ENCODE data around the gene ZNF480. TPM values are rescaled to one million over a fixed set of nuclear protein-coding genes. Genes with fewer than 3 reads are reported as not detected.
A peak's percentile ranks its signal among the peaks of the same experiment; 100 is the strongest.
"Not testable (repeated sequence)": the region's sequence is repeated elsewhere in the genome, so short reads cannot be mapped to it uniquely, and the experiment has no call there.

ZNF480 gene
- 11.4 TPM for total RNA-seq

DNA sequence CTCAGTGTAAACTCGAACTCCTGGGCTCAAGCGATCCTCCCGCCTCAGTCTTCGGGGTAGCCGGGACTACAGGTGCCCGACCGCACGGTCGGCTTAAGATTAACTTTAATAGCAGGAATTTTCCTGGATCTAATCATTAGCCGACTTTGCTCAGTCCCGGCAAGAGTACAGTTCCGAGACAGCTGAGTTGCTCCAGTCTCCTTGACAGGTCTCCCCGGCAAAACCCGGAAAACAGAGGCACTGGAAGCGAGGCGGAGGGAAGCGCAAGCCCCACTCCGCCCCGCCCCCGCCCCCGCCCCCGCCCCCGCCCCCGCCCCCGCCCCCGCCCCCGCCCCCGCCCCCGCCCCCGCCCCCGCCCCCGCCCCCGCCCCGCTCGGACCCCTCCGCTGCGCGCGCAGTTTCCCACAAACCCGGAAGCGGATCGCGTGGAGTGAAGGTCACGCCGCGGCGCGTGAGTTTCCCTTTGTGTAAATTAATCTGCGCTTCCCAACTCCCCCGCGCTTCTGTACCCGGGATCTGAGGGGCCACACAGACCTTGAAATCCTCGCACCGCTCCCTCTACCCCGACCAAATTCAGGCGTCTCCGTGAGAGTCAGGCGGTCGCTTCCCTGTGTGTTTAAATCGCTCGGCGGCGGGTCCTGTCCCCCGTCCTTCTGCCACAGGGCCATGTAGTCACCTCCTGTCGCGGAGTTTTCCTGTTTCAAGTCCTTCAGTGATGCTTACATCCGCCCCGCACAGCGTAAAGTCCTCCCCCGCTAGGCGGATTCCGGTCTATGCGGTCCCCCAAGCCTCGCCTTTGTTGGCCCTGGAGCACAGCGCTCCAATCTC, at the start of gene ZNF480:
Gene ZNF480, plus strand, starts transcription at position 397 of the 828 bp plus-strand sequence. CDS start 3,244 bp downstream, outside the sequence.
- DNase-seq (ENCODE audit: low spot score in 2 of 2) (peak; percentile 68 to 70), FAIRE-seq (no peak)

GRCh38 chr19:52248241-52248640, 48.7 kb upstream of the ZNF480 start:
- no peak for DNase-seq (ENCODE audit: low spot score in 2 of 2)
- no peak for FAIRE-seq

DNA sequence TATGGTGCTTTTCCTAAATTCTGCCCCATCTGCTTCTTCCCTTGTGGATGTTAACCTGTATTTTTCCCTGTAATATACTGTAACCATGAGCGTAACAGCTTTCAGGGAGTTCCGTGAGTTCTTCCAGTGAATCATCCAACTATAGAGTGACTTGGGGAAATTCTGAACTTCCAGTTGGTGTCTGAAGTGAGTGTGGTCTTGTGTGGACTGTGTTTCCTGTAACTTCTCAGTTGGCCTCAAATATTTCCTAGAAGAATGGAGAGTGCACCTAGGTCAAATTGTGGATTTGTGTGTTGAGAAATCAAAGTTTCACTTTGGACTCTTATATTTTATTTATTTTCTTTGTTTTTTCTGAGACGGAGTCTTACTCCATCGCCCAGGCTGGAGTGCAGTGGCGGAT, 38.5 kb upstream of the ZNF480 start:
- FAIRE-seq (no peak), DNase-seq (ENCODE audit: low spot score in 2 of 2) (no peak)

- DNase-seq (ENCODE audit: low spot score in 2 of 2); FAIRE-seq: not testable (repeated sequence)
These were observed 31.4 kb upstream of the ZNF480 start for GRCh38 chr19:52265556-52265955.

DNA sequence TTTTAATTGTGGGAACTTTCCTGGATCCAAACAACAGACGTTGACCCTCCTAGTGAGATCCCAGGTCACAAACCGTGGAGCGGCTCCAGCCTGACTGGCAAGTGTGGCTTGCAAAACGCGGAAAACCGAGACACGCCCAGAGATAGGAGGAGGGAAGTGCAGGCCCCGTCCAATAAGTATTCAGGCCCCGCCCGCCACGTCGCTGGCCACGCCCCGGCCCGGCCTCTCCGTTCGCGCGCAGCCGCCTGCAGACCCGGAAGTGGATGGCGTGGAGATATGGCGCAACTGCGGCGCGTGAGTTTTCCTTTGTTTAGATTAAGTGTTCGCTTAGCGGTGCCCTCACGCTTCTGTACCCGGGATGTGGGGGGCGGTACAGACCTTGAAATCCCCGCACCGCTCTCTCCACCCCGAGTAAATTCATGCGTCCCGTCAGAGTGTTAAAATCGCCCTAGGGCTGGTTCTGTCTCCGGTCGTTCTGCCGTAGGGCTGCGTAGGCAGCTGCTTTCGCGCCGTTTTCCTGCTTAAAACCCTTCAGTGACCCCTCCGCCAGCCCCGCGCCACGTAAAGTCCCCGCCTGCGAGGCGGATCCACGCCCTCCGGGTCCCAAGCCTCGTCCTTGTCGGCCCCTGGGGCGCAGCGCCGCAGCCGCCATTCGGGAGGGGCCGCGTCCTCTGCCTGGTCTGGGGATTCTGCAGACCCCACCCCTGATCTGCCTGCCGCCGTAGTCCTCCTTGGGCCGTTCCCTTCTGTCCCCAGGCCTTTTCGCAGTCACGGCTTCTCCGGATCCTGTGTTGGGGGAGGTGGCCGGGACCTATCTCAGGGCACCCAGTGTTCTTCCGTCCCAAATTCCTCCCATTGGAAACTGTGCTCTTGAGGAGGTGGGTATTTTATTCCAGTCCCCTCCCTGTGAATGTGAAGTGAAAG, 27.4 kb upstream of the ZNF480 start, which contains the start of gene ZNF766:
Gene ZNF766, plus strand, starts transcription at position 250 of the 924 bp plus-strand sequence. Its CDS starts 27 bp downstream, at position 277.
- FAIRE-seq (peak; percentile 15), DNase-seq (ENCODE audit: low spot score in 2 of 2) (peak; percentile 92 to 97)

DNA sequence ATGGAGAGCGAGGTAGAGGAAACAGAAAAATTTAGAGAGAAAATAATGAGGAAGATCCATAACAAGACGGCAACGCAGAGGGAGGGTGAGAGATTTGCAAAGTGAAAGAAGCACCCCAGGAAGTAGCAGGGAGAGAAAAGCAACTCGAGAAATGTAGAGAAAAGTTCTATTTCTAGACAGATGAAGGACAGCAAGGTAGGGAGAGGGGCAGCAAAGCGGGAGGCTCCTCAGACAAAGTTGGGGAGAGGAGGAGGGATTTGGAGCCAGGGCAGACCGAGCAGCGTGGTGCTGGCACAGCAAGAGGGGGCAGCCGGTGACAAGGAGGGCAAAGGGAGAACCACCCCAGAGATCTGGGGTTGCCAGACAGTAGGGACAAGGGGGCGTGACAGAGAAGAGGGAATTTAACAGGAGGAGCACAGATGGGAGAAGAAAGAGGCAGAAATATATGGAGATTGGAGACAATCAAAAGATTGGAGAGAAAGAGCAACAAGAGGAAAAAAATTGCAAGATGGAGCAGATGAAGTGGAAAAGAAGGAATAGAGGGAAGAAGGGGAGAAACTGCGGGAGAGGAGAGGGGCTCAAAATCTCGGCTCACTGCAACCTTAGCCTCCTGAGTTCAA, 26.6 kb upstream of the ZNF480 start:
- FAIRE-seq, result no peak

GRCh38 chr19:52273301-52273700, 23.7 kb upstream of the ZNF480 start:
- no peak for FAIRE-seq

More for the DNA sequence above, 26.6 kb upstream of the ZNF480 start:
- peak in 1 of 2 donors; percentile 18 for DNase-seq (ENCODE audit: low spot score in 2 of 2)

GRCh38 chr19:52274191-52274590, 22.8 kb upstream of the ZNF480 start:
- no peak for DNase-seq (ENCODE audit: low spot score in 2 of 2)
- FAIRE-seq, result no peak

More at GRCh38 chr19:52273301-52273700, 23.7 kb upstream of the ZNF480 start:
- no peak for DNase-seq (ENCODE audit: low spot score in 2 of 2)

DNA sequence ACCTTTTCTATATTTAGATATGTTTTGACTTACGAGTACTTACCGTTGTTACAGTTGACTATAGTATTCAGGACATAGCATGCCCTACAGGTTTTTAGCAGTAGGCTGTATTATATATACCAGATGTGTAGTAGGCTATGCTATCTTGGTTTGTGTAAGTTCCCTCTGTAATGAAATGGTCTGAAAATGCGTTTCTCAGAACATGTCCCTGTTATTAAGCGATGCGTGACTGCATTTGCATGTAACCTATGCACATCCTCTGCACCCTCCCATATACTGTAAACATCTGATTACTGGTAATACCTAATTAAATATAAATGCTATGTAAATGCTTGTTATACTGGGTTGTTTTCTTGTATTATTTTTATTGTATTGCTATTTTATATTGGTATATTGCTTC, 21.0 kb upstream of the ZNF480 start:
- DNase-seq (ENCODE audit: low spot score in 2 of 2) (no peak), FAIRE-seq (no peak)

- FAIRE-seq (no peak), DNase-seq (ENCODE audit: low spot score in 2 of 2) (no peak)
These were observed 19.5 kb upstream of the ZNF480 start for GRCh38 chr19:52277471-52277870.

DNA sequence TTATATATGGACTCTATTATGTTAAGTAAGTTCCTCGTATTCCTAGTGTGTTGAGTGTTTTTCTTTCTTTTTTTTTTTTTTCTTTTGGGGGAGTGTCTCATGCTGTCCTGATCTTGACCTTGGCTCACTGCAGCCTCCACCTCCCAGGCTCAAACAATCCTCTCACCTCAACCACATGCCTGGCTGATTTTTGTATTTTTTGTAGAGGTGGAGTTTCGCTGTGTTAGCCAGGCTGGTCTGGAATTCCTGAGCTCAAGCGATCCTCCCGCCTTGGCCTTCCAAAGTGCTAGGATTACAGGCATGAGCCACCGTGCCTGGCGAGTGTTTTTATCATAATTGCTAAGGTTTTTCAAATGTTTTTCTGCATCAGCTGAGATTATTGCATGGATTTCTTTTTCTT, 10.7 kb upstream of the ZNF480 start:
- DNase-seq (ENCODE audit: low spot score in 2 of 2) (no peak), FAIRE-seq (no peak)

DNA sequence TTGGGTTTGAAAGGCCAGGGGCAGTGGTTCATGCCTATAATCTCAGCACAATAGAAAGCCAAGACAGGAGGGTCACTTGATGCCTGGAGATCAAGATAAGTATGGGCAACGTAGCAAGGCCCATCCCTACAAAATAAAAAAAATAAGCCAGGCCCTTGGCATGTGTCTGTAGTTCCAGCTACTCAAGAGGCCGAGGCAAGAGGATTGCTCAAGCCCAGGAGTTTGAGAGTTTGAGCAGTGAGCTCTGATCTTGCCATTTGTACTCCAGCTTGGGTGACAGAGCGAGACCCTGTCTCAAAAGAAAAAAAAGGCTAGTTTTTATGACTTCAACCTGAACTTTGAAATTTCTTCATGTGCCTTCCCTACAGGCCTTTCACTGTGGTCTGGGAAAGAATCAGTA, 5.2 kb upstream of the ZNF480 start:
- DNase-seq (ENCODE audit: low spot score in 2 of 2) (no peak), FAIRE-seq (no peak)

- not testable (repeated sequence) for FAIRE-seq; DNase-seq (ENCODE audit: low spot score in 2 of 2)
These were observed 4.0 kb upstream of the ZNF480 start for GRCh38 chr19:52292946-52293345.

DNA sequence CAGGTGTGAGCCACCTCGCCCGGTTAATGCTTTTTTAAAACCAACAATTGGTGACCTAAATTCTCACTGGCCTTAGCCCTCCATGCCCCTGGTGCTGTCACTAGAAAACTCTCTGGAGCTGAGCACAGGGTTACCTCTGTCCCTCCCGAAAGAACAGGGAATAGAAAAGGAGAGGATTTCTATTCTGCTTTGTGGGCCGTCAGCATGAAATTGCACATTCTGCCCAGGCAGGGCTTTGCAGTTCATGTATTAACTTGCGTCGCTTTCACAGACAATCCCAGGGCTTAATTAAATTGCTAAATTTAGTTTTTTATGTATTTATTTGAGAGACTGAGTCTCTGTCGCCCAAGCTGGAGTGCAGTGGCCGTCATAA, 583 bp upstream of the ZNF480 start:
- no peak for DNase-seq (ENCODE audit: low spot score in 2 of 2)
- no peak for FAIRE-seq

DNA sequence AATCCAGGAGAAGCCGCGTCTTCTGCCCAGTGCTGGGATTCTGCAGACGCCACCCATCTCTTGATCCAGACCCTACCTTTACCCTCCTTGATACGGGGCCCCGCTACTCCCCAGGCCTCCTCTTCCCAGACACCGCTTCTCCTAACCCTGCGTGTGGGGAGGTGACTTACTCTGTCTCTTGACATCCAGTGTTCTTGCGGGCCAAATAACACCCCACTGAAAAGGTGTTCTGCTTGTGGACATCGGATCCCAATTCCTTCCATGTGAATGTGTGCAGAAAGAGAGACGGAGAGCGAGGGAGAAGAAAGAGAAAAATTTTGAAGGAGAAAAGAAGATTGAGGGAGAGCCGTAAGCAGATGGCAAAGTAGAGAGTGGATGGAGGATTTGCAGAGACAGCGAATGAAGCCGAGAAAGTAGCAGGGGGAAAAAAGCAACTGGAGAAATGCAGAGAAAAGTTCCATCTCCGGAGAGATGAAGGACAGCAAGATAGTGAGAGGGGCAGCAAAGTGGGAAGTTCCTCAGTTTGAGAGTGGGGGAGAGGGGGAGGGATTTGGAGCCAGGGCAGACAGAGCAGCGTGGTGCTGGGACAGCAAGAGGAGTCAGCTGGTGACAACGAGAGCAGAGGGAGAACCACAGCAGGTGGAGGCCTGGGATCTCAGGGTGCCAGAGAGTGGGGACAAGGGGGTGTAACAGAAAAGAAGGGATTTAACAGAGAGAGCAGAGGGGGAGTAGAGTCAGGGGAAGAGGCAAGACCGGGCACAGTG, 814 bp downstream of the ZNF480 start:
- DNase-seq (ENCODE audit: low spot score in 2 of 2), result no peak
- no peak for FAIRE-seq

GRCh38 chr19:52307275-52307674, 10.3 kb downstream of the ZNF480 start:
- DNase-seq (ENCODE audit: low spot score in 2 of 2), result no peak
- FAIRE-seq, result no peak

DNA sequence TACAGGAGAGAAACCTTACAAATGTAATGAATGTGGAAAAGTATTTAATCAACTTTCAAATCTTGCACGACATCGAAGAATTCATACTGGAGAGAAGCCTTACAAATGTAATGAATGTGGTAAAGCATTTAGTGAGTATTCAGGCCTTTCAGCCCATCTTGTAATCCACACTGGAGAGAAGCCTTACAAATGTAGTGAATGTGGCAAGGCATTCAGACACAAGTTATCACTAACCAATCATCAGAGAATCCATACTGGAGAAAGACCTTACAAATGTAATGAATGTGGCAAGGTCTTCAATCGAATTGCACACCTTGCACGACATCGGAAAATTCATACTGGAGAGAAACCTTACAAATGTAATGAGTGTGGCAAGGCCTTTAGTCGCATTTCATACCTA, 25.5 kb downstream of the ZNF480 start:
- DNase-seq (ENCODE audit: low spot score in 2 of 2), result no peak
- FAIRE-seq, result no peak

- DNase-seq (ENCODE audit: low spot score in 2 of 2) (no peak), FAIRE-seq (no peak)
These were observed 34.8 kb downstream of the ZNF480 start for GRCh38 chr19:52331757-52332156.

- FAIRE-seq (no peak), DNase-seq (ENCODE audit: low spot score in 2 of 2) (no peak)
These were observed 38.8 kb downstream of the ZNF480 start for GRCh38 chr19:52335768-52336116.
